Chondrocyte (in vitro differentiated cells): ENCODE measurements around the gene USP24. TPM values are rescaled to one million over a fixed set of nuclear protein-coding genes. Genes with fewer than 3 reads are reported as not detected.

Source experiments
- DNase-seq: peaks from one replicate; pipeline ENCODE4 v3.0.0; 2021; ENCODE audit warnings: mixed read lengths, low spot score
- H3K27ac Mint-ChIP-seq: one replicate; pipeline ENCODE4 v1.8.0; 2021; ENCODE audit warnings: mild to moderate bottlenecking, moderate library complexity, mixed read lengths; ENCODE audit not compliant: unreplicated experiment
- H3K27me3 Mint-ChIP-seq: 2 replicates; pipeline ENCODE4 v1.8.0; 2021; ENCODE audit warnings: low read depth, mixed read lengths
- H3K36me3 Mint-ChIP-seq: 2 replicates; pipeline ENCODE4 v1.8.0; 2021; ENCODE audit warnings: low read depth, mixed read lengths
- H3K4me1 Mint-ChIP-seq: 2 replicates; pipeline ENCODE4 v1.8.0; 2021; ENCODE audit warnings: low read depth, mild to moderate bottlenecking, mixed read lengths
- H3K4me3 Mint-ChIP-seq: one replicate; pipeline ENCODE4 v1.8.0; 2021; ENCODE audit warnings: mild to moderate bottlenecking, moderate library complexity, mixed read lengths; ENCODE audit not compliant: unreplicated experiment
- H3K9me3 Mint-ChIP-seq: 2 replicates; pipeline ENCODE4 v1.8.0; 2021; ENCODE audit warnings: low read depth, mixed read lengths
- CTCF ChIP-seq: fragments of 200-600 bp; sonication (generic); IDR thresholded peaks from 2 replicates; pipeline ENCODE4 v1.5.0; 2021; ENCODE audit warnings: antibody characterized with exemption, mild to moderate bottlenecking, moderate library complexity
- total RNA-seq: library from RNA; stranded (reverse); gene quantifications from 3 replicates; pipeline ENCODE4 v1.2.1, GENCODE V29; 2021

The USP24 gene
- total RNA-seq, 1 donor from 2014 or later, result 25.8 TPM

GRCh38 chr1:55049271-55049913 lies 165.8 kb downstream of the USP24 start:
- no peak overlapping the region for H3K4me3 Mint-ChIP-seq
- peak; percentile 75 for DNase-seq
- no peaks in the 10 kb centered on the region for H3K9me3 Mint-ChIP-seq
- H3K4me1 Mint-ChIP-seq, result peaks cover 9% of the 10 kb centered on the region
- peaks cover 5% of the 10 kb centered on the region for H3K27me3 Mint-ChIP-seq
- no peak for TF ChIP-seq CTCF
- H3K36me3 Mint-ChIP-seq, result no peaks in the 10 kb centered on the region
- H3K27ac Mint-ChIP-seq, result no peak overlapping the region

GRCh38 chr1:55048453-55049270 lies 166.5 kb downstream of the USP24 start:
- Mint-ChIP-seq H3K27ac (no peak overlapping the region), H3K36me3 (no peaks in the 10 kb centered on the region), H3K4me3 (no peak overlapping the region), H3K27me3 (peaks cover 5% of the 10 kb centered on the region), H3K4me1 (peaks cover 9% of the 10 kb centered on the region), H3K9me3 (no peaks in the 10 kb centered on the region)
- TF ChIP-seq CTCF, result no peak
- DNase-seq, result no peak

- H3K4me3 Mint-ChIP-seq, result no peak overlapping the region
- H3K4me1 Mint-ChIP-seq, result peaks cover 9% of the 10 kb centered on the region
- no peaks in the 10 kb centered on the region for H3K9me3 Mint-ChIP-seq
- peak; percentile 58 for DNase-seq
- TF ChIP-seq CTCF, result no peak
- peaks cover 5% of the 10 kb centered on the region for H3K27me3 Mint-ChIP-seq
- no peak overlapping the region for H3K27ac Mint-ChIP-seq
- no peaks in the 10 kb centered on the region for H3K36me3 Mint-ChIP-seq
These were observed 167.6 kb downstream of the USP24 start for GRCh38 chr1:55047611-55048010.

- Mint-ChIP-seq H3K27ac (no peak overlapping the region), H3K9me3 (no peaks in the 10 kb centered on the region), H3K27me3 (peaks cover 7% of the 10 kb centered on the region), H3K4me1 (peaks cover 9% of the 10 kb centered on the region), H3K4me3 (no peak overlapping the region), H3K36me3 (no peaks in the 10 kb centered on the region)
- TF ChIP-seq CTCF, result no peak
- peak; percentile 43 for DNase-seq
These were observed 168.3 kb downstream of the USP24 start for GRCh38 chr1:55046871-55047270.

GRCh38 chr1:55045430-55045829 lies 169.7 kb downstream of the USP24 start:
- Mint-ChIP-seq H3K36me3 (no peaks in the 10 kb centered on the region), H3K4me1 (peaks cover 12% of the 10 kb centered on the region)

More at GRCh38 chr1:55045430-55045829, 169.7 kb downstream of the USP24 start:
- Mint-ChIP-seq H3K27ac (no peak overlapping the region), H3K27me3 (peaks cover 17% of the 10 kb centered on the region), H3K9me3 (no peaks in the 10 kb centered on the region), H3K4me3 (no peak overlapping the region)
- TF ChIP-seq CTCF, result no peak
- DNase-seq, result peak; percentile 61
